Mesendoderm (in vitro differentiated cells): ENCODE results near the gene TYW1.
A peak's percentile ranks its signal among the peaks of the same experiment; 100 is the strongest.
"Not testable (repeated sequence)": the region's sequence is repeated elsewhere in the genome, so short reads cannot be mapped to it uniquely, and the experiment has no call there.

Experiments used
- DNase-seq: peaks from one replicate; pipeline ENCODE4 v3.0.0; 2013
- H2AK5ac ChIP-seq: 2 replicates; pipeline ENCODE4 v1.6.1; 2013; ENCODE audit warnings: low read length, inconsistent platforms
- H2BK120ac ChIP-seq: 2 replicates; pipeline ENCODE4 v1.6.1; 2013; ENCODE audit warnings: low read depth, mild to moderate bottlenecking, low read length, moderate library complexity, mixed read lengths
- H2BK15ac ChIP-seq: replicated peaks from 2 replicates; pipeline ENCODE4 v1.6.1; 2013; ENCODE audit warnings: low read depth, mild to moderate bottlenecking, moderate library complexity
- H2BK5ac ChIP-seq: 2 replicates; pipeline ENCODE4 v1.6.1; 2013; ENCODE audit warnings: low read length, inconsistent platforms
- H3K18ac ChIP-seq: 2 replicates; pipeline ENCODE4 v1.6.1; 2013; ENCODE audit warnings: mild to moderate bottlenecking, low read length, mixed read lengths
- H3K23ac ChIP-seq: one replicate; pipeline ENCODE4 v1.6.1; 2013; ENCODE audit warnings: low read length
- H3K27ac ChIP-seq: 2 replicates; pipeline ENCODE4 v1.5.1; 2013; ENCODE audit warnings: low read depth, mild to moderate bottlenecking, inconsistent platforms, low read length, moderate library complexity
- H3K27me3 ChIP-seq: 2 replicates; pipeline ENCODE4 v1.6.1; 2013; ENCODE audit warnings: low read length, control low read depth, mild to moderate bottlenecking, inconsistent platforms; ENCODE audit not compliant: insufficient read depth, poor library complexity
- H3K36me3 ChIP-seq: 2 replicates; pipeline ENCODE4 v1.6.1; 2013; ENCODE audit warnings: low read length, inconsistent platforms; ENCODE audit not compliant: control insufficient read depth, insufficient read depth
- H3K4ac ChIP-seq: one replicate; pipeline ENCODE4 v1.6.1; 2013; ENCODE audit warnings: low read depth, mild to moderate bottlenecking, low read length, moderate library complexity
- H3K4me1 ChIP-seq: 2 replicates; pipeline ENCODE4 v1.6.1; 2013; ENCODE audit warnings: low read depth, low read length, inconsistent platforms; ENCODE audit not compliant: control insufficient read depth
- H3K4me2 ChIP-seq: 2 replicates; pipeline ENCODE4 v1.6.1; 2013; ENCODE audit warnings: low read length
- H3K4me3 ChIP-seq: 2 replicates; pipeline ENCODE4 v1.5.1; 2013; ENCODE audit warnings: mild to moderate bottlenecking, low read length
- H3K56ac ChIP-seq: one replicate; pipeline ENCODE4 v1.6.1; 2013; ENCODE audit warnings: low read length
- H3K79me1 ChIP-seq: 2 replicates; pipeline ENCODE4 v1.6.1; 2013; ENCODE audit warnings: low read length, inconsistent platforms
- H3K79me2 ChIP-seq: 2 replicates; pipeline ENCODE4 v1.6.1; 2013; ENCODE audit warnings: mild to moderate bottlenecking, low read length; ENCODE audit not compliant: control insufficient read depth, insufficient read depth
- H3K9ac ChIP-seq: 2 replicates; pipeline ENCODE4 v1.6.1; 2013; ENCODE audit warnings: low read length, inconsistent platforms
- H4K5ac ChIP-seq: one replicate; pipeline ENCODE4 v1.6.1; 2013; ENCODE audit warnings: low read length
- H4K8ac ChIP-seq: one replicate; pipeline ENCODE4 v1.6.1; 2013; ENCODE audit warnings: low read depth, mild to moderate bottlenecking, control low read depth, low read length, moderate library complexity
- WGBS: extraction: QIAGEN DNeasy Blood & Tissue Kit; methylation state at CpG from one replicate; pipeline ENCODE4 v1.1.7; 2013; ENCODE audit warnings: low lambda C conversion rate, missing lambda C conversion rate; ENCODE audit not compliant: insufficient coverage; ENCODE audit errors: extremely low coverage; 5-methylcytosine and 5-hydroxymethylcytosine counted together

TYW1 gene

DNA sequence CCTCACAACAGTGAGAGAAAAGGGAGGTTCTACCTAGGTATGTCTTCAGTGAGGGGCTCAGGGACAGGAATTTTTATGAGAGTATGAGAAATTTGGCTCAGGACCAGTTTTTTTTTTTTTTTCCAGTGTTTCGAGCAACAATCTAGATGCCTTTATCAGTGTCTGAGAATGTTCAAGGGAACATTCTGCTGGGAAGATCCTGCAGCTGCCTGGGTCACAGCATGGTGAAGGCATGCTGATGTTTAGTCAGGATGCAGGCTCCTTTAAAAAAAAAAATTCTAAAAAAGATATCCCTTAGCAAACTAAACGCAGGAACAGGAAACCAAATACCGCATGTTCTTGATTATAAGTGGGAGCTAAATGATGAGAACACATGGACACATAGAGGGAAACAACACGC lies 32.2 kb upstream of the TYW1 start:
- no peak overlapping the region for H2AK5ac ChIP-seq
- no peaks in the 10 kb centered on the region for H3K4me1 ChIP-seq
- no peak overlapping the region for H4K5ac ChIP-seq
- H3K4me2 ChIP-seq = no peak overlapping the region
- no peak overlapping the region for H2BK120ac ChIP-seq
- H3K4ac ChIP-seq = no peak overlapping the region
- H2BK5ac ChIP-seq = no peak overlapping the region
- H4K8ac ChIP-seq = no peak overlapping the region
- no peak overlapping the region for H3K18ac ChIP-seq
- H3K27me3 ChIP-seq = no peaks in the 10 kb centered on the region
- H3K79me2 ChIP-seq = no peaks in the 10 kb centered on the region
- H3K27ac ChIP-seq = no peak overlapping the region
- no peaks in the 10 kb centered on the region for H3K36me3 ChIP-seq
- H3K4me3 ChIP-seq = no peak overlapping the region
- H3K23ac ChIP-seq = no peak overlapping the region
- no CpG with 5 or more reads among the region's 4 CpGs for WGBS
- DNase-seq = no peak
- no peak overlapping the region for H2BK15ac ChIP-seq
- H3K56ac ChIP-seq = no peak overlapping the region
- no peaks in the 10 kb centered on the region for H3K79me1 ChIP-seq
- H3K9ac ChIP-seq = no peak overlapping the region

DNA sequence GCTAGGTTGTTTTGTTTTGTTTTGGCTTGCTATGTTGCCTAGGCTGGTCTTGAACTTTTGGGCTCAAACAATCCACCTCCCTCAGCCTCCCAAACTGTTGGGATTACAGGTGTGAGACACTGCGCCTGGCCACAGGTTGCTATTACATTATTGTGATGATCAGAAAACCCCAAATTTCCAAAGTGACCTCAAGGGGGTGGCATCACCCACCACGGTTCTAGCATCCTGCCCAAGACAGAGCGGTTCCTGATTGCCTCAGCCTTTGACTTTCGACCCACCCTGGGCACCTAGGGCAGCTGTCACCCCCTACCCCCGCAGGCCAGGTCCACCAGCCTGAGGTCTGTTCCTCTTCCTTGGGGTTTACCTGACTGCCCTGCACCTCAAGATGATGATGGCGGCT lies 29.6 kb upstream of the TYW1 start:
- H3K4me2 ChIP-seq = no peak overlapping the region
- no peak overlapping the region for H2BK120ac ChIP-seq
- H2AK5ac ChIP-seq = no peak overlapping the region
- peak; percentile 13 for DNase-seq
- H3K56ac ChIP-seq = no peak overlapping the region
- H4K8ac ChIP-seq = no peak overlapping the region
- no peak overlapping the region for H2BK15ac ChIP-seq
- WGBS = no CpG with 5 or more reads among the region's 6 CpGs
- no peak overlapping the region for H3K4me3 ChIP-seq
- no peaks in the 10 kb centered on the region for H3K4me1 ChIP-seq
- H2BK5ac ChIP-seq = no peak overlapping the region
- H4K5ac ChIP-seq = no peak overlapping the region
- H3K79me2 ChIP-seq = no peaks in the 10 kb centered on the region
- H3K36me3 ChIP-seq = no peaks in the 10 kb centered on the region
- no peaks in the 10 kb centered on the region for H3K27me3 ChIP-seq
- H3K27ac ChIP-seq = no peak overlapping the region
- H3K4ac ChIP-seq = no peak overlapping the region
- no peaks in the 10 kb centered on the region for H3K79me1 ChIP-seq
- no peak overlapping the region for H3K9ac ChIP-seq
- no peak overlapping the region for H3K18ac ChIP-seq
- H3K23ac ChIP-seq = no peak overlapping the region

DNA sequence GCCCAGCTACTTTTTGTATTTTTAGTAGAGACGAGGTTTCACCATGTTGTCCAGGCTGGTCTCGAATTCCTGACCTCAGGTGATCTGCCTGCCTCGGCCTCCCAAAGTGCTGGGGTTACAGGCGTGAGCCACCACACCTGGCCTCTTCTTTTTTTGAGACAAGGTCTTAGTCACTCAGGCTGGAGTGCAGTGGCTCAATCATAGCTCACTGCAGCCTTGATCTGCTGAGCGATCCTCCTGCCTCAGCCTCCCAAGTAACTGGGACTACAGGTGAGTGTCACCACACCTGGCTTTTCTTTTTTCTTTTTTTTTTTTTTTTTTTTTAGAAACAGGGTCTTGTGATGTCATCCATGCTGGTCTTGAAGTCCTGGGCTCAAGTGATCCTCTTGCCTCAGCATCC lies 27.6 kb upstream of the TYW1 start:
- H3K23ac ChIP-seq, H2AK5ac ChIP-seq, H3K27ac ChIP-seq, DNase-seq, H4K5ac ChIP-seq, H3K79me1 ChIP-seq, H3K79me2 ChIP-seq, H4K8ac ChIP-seq, H3K18ac ChIP-seq, H3K9ac ChIP-seq, H3K36me3 ChIP-seq, H3K4ac ChIP-seq, H2BK15ac ChIP-seq, H3K4me2 ChIP-seq, H2BK120ac ChIP-seq, H3K56ac ChIP-seq, H3K4me1 ChIP-seq, H2BK5ac ChIP-seq, H3K4me3 ChIP-seq, H3K27me3 ChIP-seq: not testable (repeated sequence)
- no CpG with 5 or more reads among the region's 5 CpGs for WGBS

DNA sequence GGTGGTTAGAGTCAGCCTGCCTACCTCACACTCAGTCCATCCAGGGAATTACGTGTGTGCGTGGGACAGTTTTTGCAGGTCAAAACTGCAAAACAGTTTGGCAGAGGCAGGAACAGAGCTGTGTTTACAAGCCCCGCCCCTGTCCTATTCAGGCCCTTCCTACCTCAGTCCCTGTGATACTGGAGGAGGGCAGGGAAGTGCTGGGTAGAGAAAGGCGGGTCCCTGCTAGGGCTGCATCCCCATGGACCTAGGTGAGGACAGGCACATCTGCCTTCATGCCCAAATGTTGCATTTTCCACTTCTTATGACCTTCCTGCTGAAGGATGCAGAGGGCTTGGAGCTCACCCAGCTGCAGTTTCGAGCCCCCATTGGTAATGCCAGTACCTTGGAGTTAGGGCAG lies 26.3 kb upstream of the TYW1 start:
- H3K4me3 ChIP-seq = no peak overlapping the region
- no peak overlapping the region for H4K8ac ChIP-seq
- no peak overlapping the region for H3K9ac ChIP-seq
- H3K56ac ChIP-seq = no peak overlapping the region
- no peak overlapping the region for H3K4me2 ChIP-seq
- no peaks in the 10 kb centered on the region for H3K79me2 ChIP-seq
- H2AK5ac ChIP-seq = no peak overlapping the region
- no peaks in the 10 kb centered on the region for H3K36me3 ChIP-seq
- H3K79me1 ChIP-seq = no peaks in the 10 kb centered on the region
- no peaks in the 10 kb centered on the region for H3K4me1 ChIP-seq
- no peak overlapping the region for H3K23ac ChIP-seq
- no peaks in the 10 kb centered on the region for H3K27me3 ChIP-seq
- H2BK120ac ChIP-seq = no peak overlapping the region
- H3K27ac ChIP-seq = no peak overlapping the region
- no peak overlapping the region for H4K5ac ChIP-seq
- no peak for DNase-seq
- no CpG with 5 or more reads among the region's 5 CpGs for WGBS
- H3K4ac ChIP-seq = no peak overlapping the region
- no peak overlapping the region for H2BK5ac ChIP-seq
- no peak overlapping the region for H3K18ac ChIP-seq
- H2BK15ac ChIP-seq = no peak overlapping the region

DNA sequence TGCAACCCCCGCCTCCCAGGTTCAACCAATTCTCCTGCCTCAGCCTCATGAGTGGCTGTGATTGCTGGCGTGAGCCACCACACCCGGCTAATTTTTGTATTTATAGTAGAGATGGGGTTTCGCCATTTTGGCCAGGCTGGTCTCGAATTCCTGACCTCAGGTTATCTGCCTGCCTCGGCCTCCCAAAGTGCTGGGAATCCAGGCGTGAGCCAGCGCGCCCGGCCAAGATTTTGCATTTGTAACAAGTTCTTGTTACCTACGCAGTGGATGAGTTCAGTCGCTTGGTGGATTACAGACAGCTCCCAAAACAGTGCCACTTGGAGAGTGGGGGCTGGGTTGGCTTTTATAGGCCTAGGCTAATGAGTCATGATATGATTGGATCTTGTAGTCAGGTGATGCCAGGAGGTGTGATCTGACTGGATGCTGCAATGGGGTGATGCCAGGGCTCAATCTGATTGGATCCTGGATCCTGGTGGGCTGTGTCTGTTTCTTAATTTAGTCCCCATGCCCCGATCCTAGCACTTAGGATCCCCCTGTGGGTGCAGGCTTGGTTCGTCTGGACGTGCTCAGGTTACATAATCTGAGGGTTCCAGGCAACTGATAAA lies 21.5 kb upstream of the TYW1 start:
- H4K5ac ChIP-seq = no peak overlapping the region
- H2BK15ac ChIP-seq = no peak overlapping the region
- no peaks in the 10 kb centered on the region for H3K36me3 ChIP-seq
- H3K56ac ChIP-seq = no peak overlapping the region
- H3K27ac ChIP-seq = no peak overlapping the region
- no peaks in the 10 kb centered on the region for H3K79me1 ChIP-seq
- H3K9ac ChIP-seq = no peak overlapping the region
- no peak overlapping the region for H2AK5ac ChIP-seq
- H3K4me3 ChIP-seq = no peak overlapping the region
- H3K27me3 ChIP-seq = no peaks in the 10 kb centered on the region
- H2BK5ac ChIP-seq = no peak overlapping the region
- peak; percentile 58 for DNase-seq
- no peaks in the 10 kb centered on the region for H3K79me2 ChIP-seq
- no CpG with 5 or more reads among the region's 15 CpGs for WGBS
- no peak overlapping the region for H3K4me2 ChIP-seq
- H3K4ac ChIP-seq = no peak overlapping the region
- H2BK120ac ChIP-seq = no peak overlapping the region
- no peak overlapping the region for H3K18ac ChIP-seq
- no peaks in the 10 kb centered on the region for H3K4me1 ChIP-seq
- H4K8ac ChIP-seq = no peak overlapping the region
- no peak overlapping the region for H3K23ac ChIP-seq

GRCh38 chr7:66978312-66978711 lies 18.3 kb upstream of the TYW1 start:
- not testable (repeated sequence) for H2AK5ac ChIP-seq, H2BK5ac ChIP-seq, H3K4me3 ChIP-seq, H2BK120ac ChIP-seq, H3K36me3 ChIP-seq, H3K79me2 ChIP-seq, H2BK15ac ChIP-seq, H4K8ac ChIP-seq, DNase-seq, H3K23ac ChIP-seq, H3K27me3 ChIP-seq, H3K79me1 ChIP-seq, H3K9ac ChIP-seq, H3K27ac ChIP-seq, H3K4ac ChIP-seq, H4K5ac ChIP-seq, H3K18ac ChIP-seq, H3K4me2 ChIP-seq, H3K4me1 ChIP-seq, H3K56ac ChIP-seq
- no CpG with 5 or more reads among the region's 5 CpGs for WGBS
